ENCODE results near the gene SMG7. TPM values are rescaled to one million over a fixed set of nuclear protein-coding genes. Genes with fewer than 3 reads are reported as not detected.

Gene SMG7
- total RNA-seq, 1 donor from 2014 or later = 41.4 TPM

DNA sequence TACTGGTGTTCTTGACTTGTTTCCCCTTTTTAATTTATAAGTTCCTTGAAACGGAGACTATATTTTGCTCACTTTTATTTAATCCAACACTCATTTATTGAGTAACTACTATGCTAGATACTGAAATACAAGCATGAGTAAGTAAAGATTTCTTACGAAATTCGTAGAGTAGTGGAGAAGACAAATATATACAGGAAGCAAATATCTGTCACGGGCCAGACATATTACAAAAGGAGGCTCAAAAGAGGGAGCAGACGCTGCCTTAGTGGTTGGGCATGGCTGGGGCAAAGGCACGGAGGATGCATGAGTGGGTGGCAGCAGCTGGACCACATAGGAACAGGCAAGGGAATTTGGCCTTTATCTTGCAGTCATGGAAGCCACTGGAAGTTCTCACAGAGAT lies 111.2 kb downstream of the SMG7 start:
- Mint-ChIP-seq H3K36me3 (ENCODE audit: unreplicated experiment) (no peaks in the 10 kb centered on the region), H3K9me3 (ENCODE audit: unreplicated experiment) (no peaks in the 10 kb centered on the region), H3K27me3 (ENCODE audit: unreplicated experiment) (no peaks in the 10 kb centered on the region), H3K27ac (ENCODE audit: unreplicated experiment) (no peak overlapping the region), H3K4me3 (ENCODE audit: unreplicated experiment) (no peak overlapping the region), H3K4me1 (ENCODE audit: unreplicated experiment) (peaks cover 3% of the 10 kb centered on the region)
- DNase-seq (ENCODE audit: extremely low spot score, unreplicated experiment) = no peak
- TF ChIP-seq, protein P1, sequence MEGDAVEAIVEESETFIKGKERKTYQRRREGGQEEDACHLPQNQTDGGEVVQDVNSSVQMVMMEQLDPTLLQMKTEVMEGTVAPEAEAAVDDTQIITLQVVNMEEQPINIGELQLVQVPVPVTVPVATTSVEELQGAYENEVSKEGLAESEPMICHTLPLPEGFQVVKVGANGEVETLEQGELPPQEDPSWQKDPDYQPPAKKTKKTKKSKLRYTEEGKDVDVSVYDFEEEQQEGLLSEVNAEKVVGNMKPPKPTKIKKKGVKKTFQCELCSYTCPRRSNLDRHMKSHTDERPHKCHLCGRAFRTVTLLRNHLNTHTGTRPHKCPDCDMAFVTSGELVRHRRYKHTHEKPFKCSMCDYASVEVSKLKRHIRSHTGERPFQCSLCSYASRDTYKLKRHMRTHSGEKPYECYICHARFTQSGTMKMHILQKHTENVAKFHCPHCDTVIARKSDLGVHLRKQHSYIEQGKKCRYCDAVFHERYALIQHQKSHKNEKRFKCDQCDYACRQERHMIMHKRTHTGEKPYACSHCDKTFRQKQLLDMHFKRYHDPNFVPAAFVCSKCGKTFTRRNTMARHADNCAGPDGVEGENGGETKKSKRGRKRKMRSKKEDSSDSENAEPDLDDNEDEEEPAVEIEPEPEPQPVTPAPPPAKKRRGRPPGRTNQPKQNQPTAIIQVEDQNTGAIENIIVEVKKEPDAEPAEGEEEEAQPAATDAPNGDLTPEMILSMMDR (IDR thresholded peaks at IDR 0.05) = no peak

DNA sequence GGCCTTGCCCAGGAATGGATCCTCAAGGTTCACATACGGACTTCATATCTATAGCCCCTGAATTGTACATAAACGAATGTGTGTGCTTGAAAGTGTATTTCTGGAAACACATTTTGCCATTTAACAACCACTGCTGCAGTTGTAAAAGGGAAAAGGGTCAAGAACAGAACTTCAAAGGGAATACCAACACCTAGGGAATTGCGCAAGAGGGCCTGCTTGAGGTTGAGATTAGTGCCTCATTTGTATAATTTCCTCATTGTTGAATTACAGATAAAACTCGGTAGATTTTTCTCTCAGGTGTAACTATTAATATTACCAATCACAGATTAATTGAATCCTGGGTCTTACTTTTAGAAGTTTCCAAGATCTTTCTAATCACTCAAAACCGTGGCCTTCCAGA lies 111.8 kb downstream of the SMG7 start:
- Mint-ChIP-seq H3K4me3 (ENCODE audit: unreplicated experiment) (no peak overlapping the region), H3K27me3 (ENCODE audit: unreplicated experiment) (no peaks in the 10 kb centered on the region)

DNA sequence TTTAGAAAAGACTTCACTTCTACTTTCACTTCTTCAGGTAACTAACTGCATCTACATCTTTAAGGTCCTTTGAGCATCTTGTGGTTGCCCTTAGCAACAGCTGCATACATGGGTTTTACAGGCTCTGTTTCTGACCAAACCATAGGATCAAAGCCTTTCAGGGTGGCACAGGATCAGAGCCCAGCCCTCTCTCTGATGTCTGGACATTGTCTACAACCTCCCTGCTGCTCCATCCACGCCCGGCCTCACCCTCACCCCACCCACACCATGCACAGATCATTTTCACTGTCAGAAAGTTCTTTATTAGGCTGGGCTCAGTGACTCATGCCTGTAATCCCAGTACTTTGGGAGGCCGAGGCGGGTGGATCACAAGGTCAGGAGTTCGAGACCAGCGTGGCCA lies 112.7 kb downstream of the SMG7 start:
- H3K4me1 Mint-ChIP-seq (ENCODE audit: unreplicated experiment) = peaks cover 3% of the 10 kb centered on the region
- no peaks in the 10 kb centered on the region for H3K9me3 Mint-ChIP-seq (ENCODE audit: unreplicated experiment)

More for the DNA sequence above, 111.8 kb downstream of the SMG7 start:
- no peaks in the 10 kb centered on the region for H3K9me3 Mint-ChIP-seq (ENCODE audit: unreplicated experiment)
- no peak overlapping the region for H3K27ac Mint-ChIP-seq (ENCODE audit: unreplicated experiment)
- TF ChIP-seq, protein P1 (IDR thresholded peaks at IDR 0.05) = no peak
- no peaks in the 10 kb centered on the region for H3K36me3 Mint-ChIP-seq (ENCODE audit: unreplicated experiment)
- no peak for DNase-seq (ENCODE audit: extremely low spot score, unreplicated experiment)
- peaks cover 3% of the 10 kb centered on the region for H3K4me1 Mint-ChIP-seq (ENCODE audit: unreplicated experiment)

DNA sequence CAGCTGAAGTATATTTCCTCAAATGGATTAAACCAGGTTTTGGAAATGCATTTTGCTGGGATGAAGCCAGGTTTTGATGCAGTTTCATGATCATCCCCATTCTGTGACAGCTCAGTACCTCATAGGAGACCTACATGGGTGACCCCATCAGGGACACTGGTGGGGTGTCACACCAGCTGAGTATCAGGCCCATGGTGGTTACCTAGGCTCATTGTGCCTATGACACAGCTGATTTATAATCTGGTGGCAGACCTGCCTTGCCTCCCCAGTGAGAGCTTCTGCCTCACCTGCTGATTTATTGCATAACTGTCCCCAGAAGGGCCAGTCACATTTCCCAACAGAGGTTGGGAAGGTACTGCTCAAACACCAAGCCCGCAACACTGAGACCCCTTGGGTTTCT lies 114.2 kb downstream of the SMG7 start:
- H3K27ac Mint-ChIP-seq (ENCODE audit: unreplicated experiment) = no peak overlapping the region
- no peaks in the 10 kb centered on the region for H3K9me3 Mint-ChIP-seq (ENCODE audit: unreplicated experiment)
- no peaks in the 10 kb centered on the region for H3K4me1 Mint-ChIP-seq (ENCODE audit: unreplicated experiment)
- no peak overlapping the region for H3K4me3 Mint-ChIP-seq (ENCODE audit: unreplicated experiment)
- H3K27me3 Mint-ChIP-seq (ENCODE audit: unreplicated experiment) = no peaks in the 10 kb centered on the region
- no peak for DNase-seq (ENCODE audit: extremely low spot score, unreplicated experiment)
- TF ChIP-seq, protein P1 (IDR thresholded peaks at IDR 0.05) = no peak
- no peaks in the 10 kb centered on the region for H3K36me3 Mint-ChIP-seq (ENCODE audit: unreplicated experiment)

More for the DNA sequence above, 112.7 kb downstream of the SMG7 start:
- Mint-ChIP-seq H3K36me3 (ENCODE audit: unreplicated experiment) (no peaks in the 10 kb centered on the region), H3K27ac (ENCODE audit: unreplicated experiment) (no peak overlapping the region), H3K4me3 (ENCODE audit: unreplicated experiment) (no peak overlapping the region), H3K27me3 (ENCODE audit: unreplicated experiment) (no peaks in the 10 kb centered on the region)
- TF ChIP-seq, protein P1 (IDR thresholded peaks at IDR 0.05) = no peak
- DNase-seq (ENCODE audit: extremely low spot score, unreplicated experiment) = no peak

DNA sequence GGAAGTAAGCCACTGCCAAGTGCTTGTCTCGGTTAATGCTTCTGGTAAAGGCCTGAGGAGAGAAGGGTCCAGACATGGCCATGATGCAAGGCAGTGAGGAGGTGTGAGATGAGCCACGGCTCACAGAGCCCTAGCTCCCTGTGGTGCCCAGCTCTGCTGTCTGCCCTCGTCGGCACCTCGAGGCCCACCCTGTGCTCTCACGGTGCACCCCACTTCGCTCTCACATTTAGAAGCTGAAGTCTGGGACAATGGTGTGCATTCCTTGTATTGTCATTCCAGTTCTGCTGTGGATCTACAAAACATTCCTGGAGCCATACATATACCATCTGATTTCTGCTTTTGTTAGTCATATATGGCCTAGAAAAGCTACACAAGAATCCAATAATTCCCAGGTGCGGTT lies 114.6 kb downstream of the SMG7 start:
- TF ChIP-seq, protein P1 (IDR thresholded peaks at IDR 0.05) = no peak
- H3K9me3 Mint-ChIP-seq (ENCODE audit: unreplicated experiment) = no peaks in the 10 kb centered on the region
- no peak overlapping the region for H3K27ac Mint-ChIP-seq (ENCODE audit: unreplicated experiment)
- no peak overlapping the region for H3K4me3 Mint-ChIP-seq (ENCODE audit: unreplicated experiment)
- DNase-seq (ENCODE audit: extremely low spot score, unreplicated experiment) = no peak
- H3K36me3 Mint-ChIP-seq (ENCODE audit: unreplicated experiment) = no peaks in the 10 kb centered on the region
- no peaks in the 10 kb centered on the region for H3K27me3 Mint-ChIP-seq (ENCODE audit: unreplicated experiment)
- no peaks in the 10 kb centered on the region for H3K4me1 Mint-ChIP-seq (ENCODE audit: unreplicated experiment)

Data from osteocyte (in vitro differentiated cells).